IPS-18a (cell line): Measurements from ENCODE around the gene TCIRG1.

Source experiments
- H3K27ac ChIP-seq: one replicate; pipeline ENCODE4 v1.5.1; 2013; ENCODE audit warnings: low read length
- H3K27me3 ChIP-seq: one replicate; pipeline ENCODE4 v1.6.1; 2013; ENCODE audit warnings: mild to moderate bottlenecking, low read length; ENCODE audit not compliant: control insufficient read depth, insufficient read depth
- H3K36me3 ChIP-seq: one replicate; pipeline ENCODE4 v1.6.1; 2013; ENCODE audit warnings: low read depth, low read length; ENCODE audit not compliant: control insufficient read depth
- H3K4me1 ChIP-seq: one replicate; pipeline ENCODE4 v1.6.1; 2013; ENCODE audit warnings: low read depth, low read length; ENCODE audit not compliant: control insufficient read depth
- H3K4me3 ChIP-seq: one replicate; pipeline ENCODE4 v1.5.1; 2013; ENCODE audit warnings: low read length
- H3K9ac ChIP-seq: one replicate; pipeline ENCODE4 v1.6.1; 2013; ENCODE audit warnings: mild to moderate bottlenecking, low read length, moderate library complexity
- H3K9me3 ChIP-seq: one replicate; pipeline ENCODE4 v1.6.1; 2013; ENCODE audit warnings: low read depth, low read length; ENCODE audit not compliant: control insufficient read depth

TCIRG1 gene

DNA sequence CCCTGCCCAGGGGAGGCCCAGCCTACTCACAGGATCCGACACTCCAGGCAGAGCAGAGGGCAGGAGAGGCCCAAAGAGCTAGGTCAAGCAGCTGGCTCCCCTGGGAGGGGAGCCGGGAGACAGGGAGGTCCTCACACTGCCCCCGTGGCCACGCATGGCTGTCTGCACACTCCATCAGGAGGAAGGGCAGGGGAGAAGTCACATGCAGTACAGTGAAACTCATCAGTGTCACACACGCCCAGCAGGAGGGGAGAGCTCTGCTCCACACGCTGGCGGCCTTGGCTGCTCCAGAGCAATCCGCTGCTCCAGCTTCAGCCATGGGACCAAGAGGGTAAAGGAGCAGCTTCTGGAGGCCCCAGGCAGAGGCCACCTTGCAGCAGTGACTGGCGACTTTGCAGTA, 14.3 kb downstream of the TCIRG1 start:
- Histone ChIP-seq H3K27me3 (no peaks in the 10 kb centered on the region), H3K9me3 (no peaks in the 10 kb centered on the region), H3K4me3 (no peak overlapping the region), H3K9ac (no peak overlapping the region), H3K4me1 (no peaks in the 10 kb centered on the region), H3K36me3 (peaks cover 2% of the 10 kb centered on the region), H3K27ac (no peak overlapping the region)

DNA sequence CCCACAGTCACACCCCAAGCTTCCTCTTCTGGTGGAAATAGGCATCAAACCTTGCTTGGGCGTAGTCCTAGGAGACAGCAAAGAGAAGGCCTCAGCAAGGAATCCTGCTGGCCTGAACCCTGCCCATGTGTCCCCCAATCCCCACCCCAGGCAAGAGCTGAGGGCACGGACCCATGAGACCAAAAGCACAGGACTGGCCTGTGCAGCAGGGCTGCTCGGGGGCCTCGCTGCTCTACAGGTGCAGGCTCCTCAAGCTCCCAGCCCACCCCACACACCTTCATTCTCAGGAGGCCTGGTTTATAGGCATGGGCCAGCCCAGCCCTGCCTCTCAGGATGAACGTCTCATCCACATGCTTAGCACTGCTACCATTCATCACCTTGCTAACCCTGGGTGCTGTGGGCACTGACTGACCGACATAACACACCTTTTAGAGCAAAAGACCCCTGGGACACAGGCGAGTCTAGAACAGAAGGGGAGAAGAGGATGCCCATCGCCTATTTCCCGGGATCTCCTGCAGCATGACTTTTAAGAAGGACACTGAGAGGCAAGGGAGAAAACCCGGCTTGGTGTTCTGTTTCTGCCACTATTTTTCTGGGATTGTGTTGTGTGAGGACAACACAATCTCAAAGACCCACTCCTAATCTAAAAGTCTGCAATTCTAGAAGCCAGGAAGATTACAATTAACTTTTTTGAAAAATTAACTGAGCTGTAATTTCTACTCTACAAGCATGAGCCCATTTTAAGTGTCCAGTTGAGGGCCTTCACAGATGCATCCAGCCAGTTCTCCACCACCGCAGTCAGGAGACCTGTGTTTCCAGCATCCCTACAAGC, 15.4 kb downstream of the TCIRG1 start:
- H3K4me1 ChIP-seq: no peaks in the 10 kb centered on the region
- H3K9ac ChIP-seq: no peak overlapping the region
- no peaks in the 10 kb centered on the region for H3K9me3 ChIP-seq
- no peak overlapping the region for H3K4me3 ChIP-seq
- peaks cover 11% of the 10 kb centered on the region for H3K36me3 ChIP-seq
- no peak overlapping the region for H3K27ac ChIP-seq
- no peaks in the 10 kb centered on the region for H3K27me3 ChIP-seq

- no peak overlapping the region for H3K27ac ChIP-seq
- H3K9me3 ChIP-seq: no peaks in the 10 kb centered on the region
- H3K4me3 ChIP-seq: no peak overlapping the region
- no peak overlapping the region for H3K9ac ChIP-seq
- H3K4me1 ChIP-seq: no peaks in the 10 kb centered on the region
- no peaks in the 10 kb centered on the region for H3K27me3 ChIP-seq
- H3K36me3 ChIP-seq: peaks cover 27% of the 10 kb centered on the region
These were observed 17.8 kb downstream of the TCIRG1 start for GRCh38 chr11:68056317-68057285.

DNA sequence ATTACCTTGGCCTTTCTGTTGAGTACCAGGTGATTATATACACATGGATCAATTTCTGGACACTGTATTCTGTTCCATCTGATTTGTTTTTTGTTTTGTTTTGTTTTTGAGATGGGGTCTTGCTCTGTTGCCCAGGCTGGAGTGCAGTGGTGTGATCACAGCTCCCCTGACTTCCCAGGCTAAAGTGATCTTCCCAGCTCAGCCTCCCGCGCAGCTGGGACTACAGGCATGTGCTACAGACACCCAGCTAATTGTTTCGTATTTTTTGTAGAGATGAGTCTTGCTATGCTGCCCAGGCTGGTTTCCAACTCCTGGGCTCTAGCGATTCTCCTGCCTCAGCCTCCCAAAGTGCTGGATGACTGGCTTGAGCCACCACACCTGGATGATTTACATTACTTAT, 19.0 kb downstream of the TCIRG1 start:
- no peaks in the 10 kb centered on the region for H3K4me1 ChIP-seq
- no peak overlapping the region for H3K27ac ChIP-seq
- peaks cover 39% of the 10 kb centered on the region for H3K36me3 ChIP-seq
- no peak overlapping the region for H3K4me3 ChIP-seq
- no peaks in the 10 kb centered on the region for H3K27me3 ChIP-seq
- H3K9ac ChIP-seq: no peak overlapping the region
- H3K9me3 ChIP-seq: no peaks in the 10 kb centered on the region

GRCh38 chr11:68061508-68061907, 22.7 kb downstream of the TCIRG1 start:
- peaks cover 76% of the 10 kb centered on the region for H3K36me3 ChIP-seq
- no peaks in the 10 kb centered on the region for H3K27me3 ChIP-seq

DNA sequence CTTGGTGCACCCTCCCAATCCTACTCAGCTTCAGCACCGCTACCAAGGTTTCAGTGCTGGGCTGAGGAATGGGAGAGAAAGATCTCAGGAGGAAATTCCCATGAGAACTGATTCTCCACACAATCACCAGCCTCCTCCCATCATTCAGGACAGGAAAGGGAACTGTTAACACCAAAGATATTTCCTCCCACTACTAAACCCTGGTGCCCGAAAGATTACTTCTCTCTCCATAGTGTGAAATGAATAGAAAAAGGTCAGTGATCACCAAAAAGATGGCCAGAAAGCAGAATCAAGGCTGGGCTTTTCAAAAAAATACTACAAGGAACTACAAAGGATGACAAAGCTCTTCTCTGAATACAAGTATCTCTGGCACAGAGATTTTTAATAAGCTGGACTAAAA, 26.1 kb downstream of the TCIRG1 start:
- peaks cover 91% of the 10 kb centered on the region for H3K36me3 ChIP-seq
- no peaks in the 10 kb centered on the region for H3K9me3 ChIP-seq
- no peaks in the 10 kb centered on the region for H3K27me3 ChIP-seq
- H3K4me3 ChIP-seq: no peak overlapping the region
- H3K27ac ChIP-seq: no peak overlapping the region
- no peaks in the 10 kb centered on the region for H3K4me1 ChIP-seq
- H3K9ac ChIP-seq: no peak overlapping the region

More at GRCh38 chr11:68061508-68061907, 22.7 kb downstream of the TCIRG1 start:
- Histone ChIP-seq H3K4me3 (no peak overlapping the region), H3K9ac (no peak overlapping the region), H3K4me1 (no peaks in the 10 kb centered on the region), H3K9me3 (no peaks in the 10 kb centered on the region), H3K27ac (no peak overlapping the region)

GRCh38 chr11:68065841-68066240, 27.0 kb downstream of the TCIRG1 start:
- no peak overlapping the region for H3K4me3 ChIP-seq
- H3K9ac ChIP-seq: no peak overlapping the region
- H3K27ac ChIP-seq: no peak overlapping the region
- H3K9me3 ChIP-seq: no peaks in the 10 kb centered on the region
- H3K27me3 ChIP-seq: no peaks in the 10 kb centered on the region
- no peaks in the 10 kb centered on the region for H3K4me1 ChIP-seq
- peaks cover 95% of the 10 kb centered on the region for H3K36me3 ChIP-seq

GRCh38 chr11:68066742-68067141, 27.9 kb downstream of the TCIRG1 start:
- Histone ChIP-seq H3K4me1 (no peaks in the 10 kb centered on the region), H3K4me3 (no peak overlapping the region), H3K9me3 (no peaks in the 10 kb centered on the region), H3K27ac (no peak overlapping the region), H3K9ac (no peak overlapping the region), H3K27me3 (no peaks in the 10 kb centered on the region), H3K36me3 (peaks cover 97% of the 10 kb centered on the region)

DNA sequence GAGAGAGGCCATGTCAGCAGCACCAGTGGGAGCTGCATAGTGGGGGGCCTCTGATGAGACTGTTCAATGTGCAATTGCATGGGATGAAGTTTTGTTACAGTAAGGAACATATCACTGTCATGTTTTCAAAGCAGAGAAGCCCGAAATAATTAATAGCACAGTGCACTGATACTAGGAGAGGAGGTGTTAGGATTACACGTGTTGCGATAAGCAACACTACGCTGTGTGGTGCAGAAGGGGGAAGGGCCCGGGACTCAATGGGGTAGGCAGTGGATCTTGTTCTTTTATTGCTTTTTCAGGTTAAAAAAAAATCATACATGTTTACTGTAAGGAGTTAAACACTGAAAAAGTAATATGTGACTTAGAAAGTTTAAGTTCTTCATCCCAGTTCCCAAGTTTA, 29.2 kb downstream of the TCIRG1 start:
- Histone ChIP-seq H3K27me3 (no peaks in the 10 kb centered on the region), H3K9ac (no peak overlapping the region), H3K4me3 (no peak overlapping the region), H3K9me3 (no peaks in the 10 kb centered on the region), H3K4me1 (no peaks in the 10 kb centered on the region), H3K36me3 (peaks cover 87% of the 10 kb centered on the region), H3K27ac (no peak overlapping the region)

DNA sequence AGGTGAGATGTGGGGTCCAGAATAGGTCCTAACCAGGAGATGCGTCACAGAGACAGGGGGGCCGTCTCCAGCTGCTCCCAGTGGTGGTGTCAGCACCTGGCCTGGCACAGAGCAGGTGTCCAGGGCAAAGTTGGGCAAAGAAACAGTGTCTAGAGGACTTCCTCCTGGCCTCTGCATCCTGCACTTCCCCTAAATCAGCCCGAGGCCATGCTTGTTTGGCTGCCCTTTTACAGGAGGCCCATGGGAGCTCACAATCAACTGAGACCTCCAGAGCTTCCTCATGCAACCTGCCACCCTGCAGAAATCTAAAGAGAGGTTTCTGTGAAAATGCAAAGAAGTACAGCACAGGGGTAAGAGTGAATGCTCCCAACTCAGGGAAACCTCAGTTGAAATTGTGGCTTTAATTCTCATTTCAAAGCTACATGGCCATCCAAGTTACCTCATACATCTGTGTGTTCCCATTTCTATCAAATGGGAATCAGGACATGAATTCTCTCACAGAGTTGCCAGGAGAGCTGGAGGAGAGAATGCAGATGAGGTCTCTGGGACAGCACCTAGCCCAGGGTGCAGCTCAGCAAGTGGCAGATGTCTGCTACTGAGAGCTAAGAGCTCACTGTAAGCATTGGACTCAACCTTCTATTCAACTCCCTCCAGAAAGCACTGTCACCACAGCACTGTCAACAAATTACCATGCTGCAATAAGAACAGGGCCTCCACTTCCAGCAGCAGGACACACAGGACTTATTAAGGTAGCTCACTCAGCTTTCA, 32.6 kb downstream of the TCIRG1 start:
- H3K27me3 ChIP-seq: no peaks in the 10 kb centered on the region
- no peak overlapping the region for H3K4me3 ChIP-seq
- H3K27ac ChIP-seq: no peak overlapping the region
- H3K36me3 ChIP-seq: peaks cover 82% of the 10 kb centered on the region
- H3K4me1 ChIP-seq: no peaks in the 10 kb centered on the region
- no peak overlapping the region for H3K9ac ChIP-seq
- H3K9me3 ChIP-seq: no peaks in the 10 kb centered on the region
